ENCODE results near the gene SYT3. TPM values are rescaled to one million over a fixed set of nuclear protein-coding genes. Genes with fewer than 3 reads are reported as not detected.

The SYT3 gene
- total and polyA plus RNA-seq, 3 donors from 2014 or later, result 2.5 to 5.5 (median 3.3) TPM

- no peaks in the 10 kb centered on the region for H3K4me1 ChIP-seq
- H3K9me3 ChIP-seq, result no peaks in the 10 kb centered on the region
- no peaks in the 10 kb centered on the region for H3K27me3 ChIP-seq
- 40 to 49% methylated on average over 23 of the region's 23 CpGs for WGBS, 2 donors
- no peaks in the 10 kb centered on the region for H3K36me3 ChIP-seq (ENCODE audit: low read depth, missing control alignments)
- peak; percentile 62 for DNase-seq
- no peak overlapping the region for H3K27ac ChIP-seq
- intact Hi-C loops (cut with DNase I; ENCODE audit: low total_unique reads), result no loop called here
- H3K4me3 ChIP-seq, result no peak overlapping the region
- TF ChIP-seq POLR2A (IDR thresholded peaks at IDR 0.05) (no peak), CTCF (IDR thresholded peaks at IDR 0.05) (peak; percentile 51 to 88 (median 72))
Observed at GRCh38 chr19:50669302-50670101, 29.8 kb upstream of the SYT3 start.

GRCh38 chr19:50668879-50669278, 29.2 kb upstream of the SYT3 start:
- intact Hi-C loops (cut with DNase I; ENCODE audit: low total_unique reads), result no loop called here
- Histone ChIP-seq H3K36me3 (ENCODE audit: low read depth, missing control alignments) (no peaks in the 10 kb centered on the region), H3K9me3 (no peaks in the 10 kb centered on the region), H3K4me3 (no peak overlapping the region), H3K27ac (no peak overlapping the region), H3K4me1 (no peaks in the 10 kb centered on the region), H3K27me3 (no peaks in the 10 kb centered on the region)
- TF ChIP-seq CTCF (IDR thresholded peaks at IDR 0.05), result no peak
- no peak for TF ChIP-seq POLR2A (IDR thresholded peaks at IDR 0.05)
- WGBS, 2 donors, result 24 to 30% methylated on average over 14 to 19 of the region's 20 CpGs
- DNase-seq, result no peak

- DNase-seq, result no peak
- Histone ChIP-seq H3K4me1 (no peaks in the 10 kb centered on the region), H3K9me3 (no peaks in the 10 kb centered on the region), H3K27ac (no peak overlapping the region), H3K27me3 (no peaks in the 10 kb centered on the region), H3K4me3 (peak overlapping the region in 1 of 2 donors; percentile 15), H3K36me3 (ENCODE audit: low read depth, missing control alignments) (no peaks in the 10 kb centered on the region)
- WGBS, 2 donors, result 0% methylated on average over 1 of the region's 49 CpGs; no CpG with 5 or more reads in 1 of the 2 donors
- TF ChIP-seq CTCF (IDR thresholded peaks at IDR 0.05) (no peak), POLR2A (IDR thresholded peaks at IDR 0.05) (no peak)
- intact Hi-C loops (cut with DNase I; ENCODE audit: low total_unique reads), result no loop called here
Observed at GRCh38 chr19:50668416-50668815, 28.7 kb upstream of the SYT3 start.

- 2% methylated on average over 37 of the region's 58 CpGs; no CpG with 5 or more reads in 1 of the 2 donors for WGBS, 2 donors
Observed at GRCh38 chr19:50667759-50668231, 28.1 kb upstream of the SYT3 start.

More at GRCh38 chr19:50667759-50668231, 28.1 kb upstream of the SYT3 start:
- H3K27ac ChIP-seq, result no peak overlapping the region
- intact Hi-C loops (cut with DNase I; ENCODE audit: low total_unique reads), result no loop called here
- H3K27me3 ChIP-seq, result no peaks in the 10 kb centered on the region
- TF ChIP-seq POLR2A (IDR thresholded peaks at IDR 0.05), result no peak
- TF ChIP-seq CTCF (IDR thresholded peaks at IDR 0.05), result no peak
- no peaks in the 10 kb centered on the region for H3K4me1 ChIP-seq
- no peaks in the 10 kb centered on the region for H3K9me3 ChIP-seq
- no peaks in the 10 kb centered on the region for H3K36me3 ChIP-seq (ENCODE audit: low read depth, missing control alignments)
- no peak for DNase-seq
- peak overlapping the region; percentile 15 to 23 for H3K4me3 ChIP-seq
